Liver (tissue), 9 donors: Measurements from ENCODE around the gene CRYBG2. TPM values are rescaled to one million over a fixed set of nuclear protein-coding genes. Genes with fewer than 3 reads are reported as not detected.
"Not testable (repeated sequence)": the region's sequence is repeated elsewhere in the genome, so short reads cannot be mapped to it uniquely, and the experiment has no call there.

Experiments used
- DNase-seq: peaks from one replicate; pipeline ENCODE4 v3.0.0-alpha.2; 2017; ENCODE audit warnings: low spot score
- H3K27ac ChIP-seq, 2 donors: one replicate each; pipeline ENCODE4 v1.7.0; 2013; ENCODE audit warnings: inconsistent platforms in 2 of 2, low read length in 2 of 2, control low read depth in 1 of 2, low read depth in 1 of 2, mild to moderate bottlenecking in 1 of 2
- H3K27me3 ChIP-seq, 4 donors: one replicate each; pipeline versions ENCODE4 v1.6.1 to v1.7.0; 2013; ENCODE audit warnings: low read length in 3 of 4, inconsistent platforms in 1 of 4, mild to moderate bottlenecking in 1 of 4, moderate library complexity in 1 of 4; ENCODE audit not compliant: control insufficient read depth in 4 of 4, insufficient read depth in 4 of 4
- H3K36me3 ChIP-seq, 4 donors: one replicate each; pipeline versions ENCODE4 v1.6.1 to v1.7.0; 2013; ENCODE audit warnings: low read length in 3 of 4, mild to moderate bottlenecking in 3 of 4, low read depth in 1 of 4, moderate library complexity in 1 of 4; ENCODE audit not compliant: control insufficient read depth in 4 of 4, insufficient read depth in 3 of 4
- H3K4me1 ChIP-seq, 4 donors: one replicate each; pipeline versions ENCODE4 v1.6.1 to v1.7.0; 2013; ENCODE audit warnings: low read length in 3 of 4, mild to moderate bottlenecking in 3 of 4, moderate library complexity in 1 of 4; ENCODE audit not compliant: control insufficient read depth in 4 of 4, insufficient read depth in 4 of 4
- H3K4me3 ChIP-seq, 3 donors: one replicate each; pipeline versions ENCODE4 v1.6.1 to v1.7.0; 2013; ENCODE audit warnings: low read length in 3 of 3, control low read depth in 1 of 3, low read depth in 1 of 3, mild to moderate bottlenecking in 1 of 3
- H3K9ac ChIP-seq, 2 donors: one replicate each; pipeline ENCODE4 v1.7.0; 2013; ENCODE audit warnings: low read length in 2 of 2, mild to moderate bottlenecking in 2 of 2, moderate library complexity in 2 of 2, control low read depth in 1 of 2, low read depth in 1 of 2
- H3K9me3 ChIP-seq, 4 donors: one replicate each; pipeline versions ENCODE4 v1.6.1 to v1.7.0; 2013; ENCODE audit warnings: low read length in 3 of 4; ENCODE audit not compliant: control insufficient read depth in 4 of 4
- EGR1 ChIP-seq, 2 donors: IDR thresholded peaks; 2 replicates each; pipeline ENCODE4 v1.6.1; 2016 to 2018; ENCODE audit warnings: antibody characterized with exemption in 2 of 2, low read depth in 2 of 2
- FOXA2 ChIP-seq: IDR thresholded peaks from 2 replicates; pipeline ENCODE4 v1.6.1; 2016; ENCODE audit warnings: antibody characterized with exemption
- GABPA ChIP-seq, 2 donors: IDR thresholded peaks in 1 of 2; conservative IDR thresholded peaks in 1 of 2; 2 replicates each; pipeline ENCODE4 v1.6.1; 2016; ENCODE audit warnings: antibody characterized with exemption in 2 of 2, mild to moderate bottlenecking in 1 of 2, moderate library complexity in 1 of 2
- HNF4A ChIP-seq, 2 donors: conservative IDR thresholded peaks; 2 replicates each; pipeline ENCODE4 v1.6.1; 2016; ENCODE audit warnings: antibody characterized with exemption in 2 of 2, mild to moderate bottlenecking in 2 of 2
- HNF4G ChIP-seq: IDR thresholded peaks from 2 replicates; pipeline ENCODE4 v1.6.1; 2016; ENCODE audit warnings: antibody characterized with exemption
- JUND ChIP-seq, 2 donors: IDR thresholded peaks; 2 replicates each; pipeline ENCODE4 v1.6.1; 2016; ENCODE audit warnings: antibody characterized with exemption in 2 of 2
- NR2F2 ChIP-seq: IDR thresholded peaks from 2 replicates; pipeline ENCODE4 v1.6.1; 2016; ENCODE audit warnings: antibody characterized with exemption
- RAD21 ChIP-seq, 2 donors: IDR thresholded peaks; 2 replicates each; pipeline ENCODE4 v1.6.1; 2016; ENCODE audit warnings: antibody characterized with exemption in 2 of 2, mild to moderate bottlenecking in 2 of 2
- RXRA ChIP-seq, 2 donors: IDR thresholded peaks; 2 replicates each; pipeline ENCODE4 v1.6.1; 2017 to 2018; ENCODE audit warnings: antibody characterized with exemption in 2 of 2, mild to moderate bottlenecking in 1 of 2
- SP1 ChIP-seq: IDR thresholded peaks from 2 replicates; pipeline ENCODE4 v1.6.1; 2018; ENCODE audit warnings: antibody characterized with exemption, mild to moderate bottlenecking
- TAF1 ChIP-seq: conservative IDR thresholded peaks from 2 replicates; pipeline ENCODE4 v1.6.1; 2016; ENCODE audit warnings: antibody characterized with exemption, mild to moderate bottlenecking
- YY1 ChIP-seq: IDR thresholded peaks from 2 replicates; pipeline ENCODE4 v1.6.1; 2016; ENCODE audit warnings: antibody characterized with exemption, mild to moderate bottlenecking
- WGBS: extraction: QIAGEN DNeasy Blood & Tissue Kit; methylation state at CpG from one replicate; pipeline ENCODE4 v1.1.7; 2013; 5-methylcytosine and 5-hydroxymethylcytosine counted together
- polyA plus RNA-seq, 2 donors: library from polyadenylated mRNA; stranded (reverse) in 1 of 2; unstranded in 1 of 2; fragments of 200-250 nt in 1 of 2; fragments of >200 nt in 1 of 2; fragmentation: Nextera tagmentation in 1 of 2; extraction: Ambion mirVana in 1 of 2; gene quantifications; one replicate each; pipeline versions ENCODE4 v1.2.1 to v1.2.3, GENCODE V29; 2013 to 2015
- total RNA-seq, 2 donors: library from RNA; depleted of rRNA; stranded (reverse); fragments of >200 nt; gene quantifications; one replicate each; pipeline ENCODE4 v1.2.3, GENCODE V29; 2014
- TF ChIP-seq, protein P1 (sequence below): IDR thresholded peaks from 2 replicates; pipeline ENCODE4 v1.6.1; 2016; ENCODE audit warnings: antibody characterized with exemption, mild to moderate bottlenecking
- TF ChIP-seq, protein P2 (sequence below): IDR thresholded peaks from 2 replicates; pipeline ENCODE4 v1.6.1; 2016; ENCODE audit warnings: antibody characterized with exemption
- TF ChIP-seq, protein P3 (sequence below): IDR thresholded peaks from 2 replicates; pipeline ENCODE4 v1.6.1; 2016; ENCODE audit warnings: antibody characterized with exemption
- TF ChIP-seq, protein P4 (sequence below): IDR thresholded peaks from 2 replicates; pipeline ENCODE4 v1.6.1; 2016; ENCODE audit warnings: antibody characterized with exemption
- donor health status: healthy.
- donor health status: healthy.
- donor health status: healthy.
- donor health status: healthy.
- donor health status: healthy.

CRYBG2 gene
- total and polyA plus RNA-seq, 4 donors = under 0.01 to 0.12 (median under 0.01) TPM; not detected in 1

DNA sequence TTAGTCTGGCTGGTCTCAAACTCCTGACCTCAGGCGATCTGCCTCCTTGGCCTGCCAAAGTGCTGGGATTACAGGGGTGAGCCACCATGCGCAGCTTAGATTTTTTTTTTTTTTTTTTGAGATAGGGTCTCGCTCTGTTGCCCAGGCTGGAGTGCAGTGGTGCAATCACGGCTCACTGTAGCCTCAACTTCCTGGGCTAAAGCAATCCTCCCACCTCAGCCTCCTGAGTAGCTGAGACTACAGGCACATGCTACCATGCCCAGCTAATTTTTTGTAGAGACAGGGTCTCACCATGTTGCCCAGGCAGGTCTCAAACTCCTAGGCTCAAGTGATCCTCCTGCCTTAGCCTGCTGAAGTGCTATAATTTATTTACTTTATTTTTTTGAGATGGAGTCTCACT, 24.6 kb downstream of the CRYBG2 start:
- not testable (repeated sequence) for H3K4me1 ChIP-seq, H3K27me3 ChIP-seq, H3K9ac ChIP-seq, DNase-seq, H3K27ac ChIP-seq, H3K36me3 ChIP-seq, H3K9me3 ChIP-seq, H3K4me3 ChIP-seq
- 91% methylated on average over 4 of the region's 4 CpGs for WGBS

DNA sequence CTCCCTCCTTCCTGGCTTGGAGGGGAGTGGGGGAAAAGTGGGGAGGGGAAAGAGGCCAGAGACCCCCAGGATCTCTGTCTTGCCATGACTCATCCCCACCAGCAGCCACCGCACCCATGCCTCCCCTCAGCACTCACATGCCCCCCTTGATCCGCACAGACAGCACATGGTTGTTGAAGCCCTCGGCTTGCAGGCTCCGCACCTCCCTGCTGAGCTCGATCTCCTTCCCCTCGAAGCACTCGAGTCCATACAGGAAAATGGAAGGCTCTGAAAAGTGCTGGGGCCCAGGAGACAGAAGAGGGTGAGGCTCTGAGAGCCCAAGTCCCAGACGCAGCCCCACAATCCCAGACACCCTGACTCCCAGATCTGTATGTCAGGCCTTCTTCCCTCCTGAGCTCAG, 25.3 kb downstream of the CRYBG2 start:
- TF ChIP-seq, protein P1, sequence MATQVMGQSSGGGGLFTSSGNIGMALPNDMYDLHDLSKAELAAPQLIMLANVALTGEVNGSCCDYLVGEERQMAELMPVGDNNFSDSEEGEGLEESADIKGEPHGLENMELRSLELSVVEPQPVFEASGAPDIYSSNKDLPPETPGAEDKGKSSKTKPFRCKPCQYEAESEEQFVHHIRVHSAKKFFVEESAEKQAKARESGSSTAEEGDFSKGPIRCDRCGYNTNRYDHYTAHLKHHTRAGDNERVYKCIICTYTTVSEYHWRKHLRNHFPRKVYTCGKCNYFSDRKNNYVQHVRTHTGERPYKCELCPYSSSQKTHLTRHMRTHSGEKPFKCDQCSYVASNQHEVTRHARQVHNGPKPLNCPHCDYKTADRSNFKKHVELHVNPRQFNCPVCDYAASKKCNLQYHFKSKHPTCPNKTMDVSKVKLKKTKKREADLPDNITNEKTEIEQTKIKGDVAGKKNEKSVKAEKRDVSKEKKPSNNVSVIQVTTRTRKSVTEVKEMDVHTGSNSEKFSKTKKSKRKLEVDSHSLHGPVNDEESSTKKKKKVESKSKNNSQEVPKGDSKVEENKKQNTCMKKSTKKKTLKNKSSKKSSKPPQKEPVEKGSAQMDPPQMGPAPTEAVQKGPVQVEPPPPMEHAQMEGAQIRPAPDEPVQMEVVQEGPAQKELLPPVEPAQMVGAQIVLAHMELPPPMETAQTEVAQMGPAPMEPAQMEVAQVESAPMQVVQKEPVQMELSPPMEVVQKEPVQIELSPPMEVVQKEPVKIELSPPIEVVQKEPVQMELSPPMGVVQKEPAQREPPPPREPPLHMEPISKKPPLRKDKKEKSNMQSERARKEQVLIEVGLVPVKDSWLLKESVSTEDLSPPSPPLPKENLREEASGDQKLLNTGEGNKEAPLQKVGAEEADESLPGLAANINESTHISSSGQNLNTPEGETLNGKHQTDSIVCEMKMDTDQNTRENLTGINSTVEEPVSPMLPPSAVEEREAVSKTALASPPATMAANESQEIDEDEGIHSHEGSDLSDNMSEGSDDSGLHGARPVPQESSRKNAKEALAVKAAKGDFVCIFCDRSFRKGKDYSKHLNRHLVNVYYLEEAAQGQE = no peak
- TF ChIP-seq, protein P2, sequence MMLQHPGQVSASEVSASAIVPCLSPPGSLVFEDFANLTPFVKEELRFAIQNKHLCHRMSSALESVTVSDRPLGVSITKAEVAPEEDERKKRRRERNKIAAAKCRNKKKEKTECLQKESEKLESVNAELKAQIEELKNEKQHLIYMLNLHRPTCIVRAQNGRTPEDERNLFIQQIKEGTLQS = no peak
- TF ChIP-seq YY1 = no peak
- TF ChIP-seq, protein P3, sequence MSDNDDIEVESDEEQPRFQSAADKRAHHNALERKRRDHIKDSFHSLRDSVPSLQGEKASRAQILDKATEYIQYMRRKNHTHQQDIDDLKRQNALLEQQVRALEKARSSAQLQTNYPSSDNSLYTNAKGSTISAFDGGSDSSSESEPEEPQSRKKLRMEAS = no peak
- TF ChIP-seq SP1 = no peak
- TF ChIP-seq RXRA (IDR thresholded peaks at IDR 0.05) = no peak
- TF ChIP-seq, protein P4, sequence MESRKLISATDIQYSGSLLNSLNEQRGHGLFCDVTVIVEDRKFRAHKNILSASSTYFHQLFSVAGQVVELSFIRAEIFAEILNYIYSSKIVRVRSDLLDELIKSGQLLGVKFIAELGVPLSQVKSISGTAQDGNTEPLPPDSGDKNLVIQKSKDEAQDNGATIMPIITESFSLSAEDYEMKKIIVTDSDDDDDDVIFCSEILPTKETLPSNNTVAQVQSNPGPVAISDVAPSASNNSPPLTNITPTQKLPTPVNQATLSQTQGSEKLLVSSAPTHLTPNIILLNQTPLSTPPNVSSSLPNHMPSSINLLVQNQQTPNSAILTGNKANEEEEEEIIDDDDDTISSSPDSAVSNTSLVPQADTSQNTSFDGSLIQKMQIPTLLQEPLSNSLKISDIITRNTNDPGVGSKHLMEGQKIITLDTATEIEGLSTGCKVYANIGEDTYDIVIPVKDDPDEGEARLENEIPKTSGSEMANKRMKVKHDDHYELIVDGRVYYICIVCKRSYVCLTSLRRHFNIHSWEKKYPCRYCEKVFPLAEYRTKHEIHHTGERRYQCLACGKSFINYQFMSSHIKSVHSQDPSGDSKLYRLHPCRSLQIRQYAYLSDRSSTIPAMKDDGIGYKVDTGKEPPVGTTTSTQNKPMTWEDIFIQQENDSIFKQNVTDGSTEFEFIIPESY = no peak

DNA sequence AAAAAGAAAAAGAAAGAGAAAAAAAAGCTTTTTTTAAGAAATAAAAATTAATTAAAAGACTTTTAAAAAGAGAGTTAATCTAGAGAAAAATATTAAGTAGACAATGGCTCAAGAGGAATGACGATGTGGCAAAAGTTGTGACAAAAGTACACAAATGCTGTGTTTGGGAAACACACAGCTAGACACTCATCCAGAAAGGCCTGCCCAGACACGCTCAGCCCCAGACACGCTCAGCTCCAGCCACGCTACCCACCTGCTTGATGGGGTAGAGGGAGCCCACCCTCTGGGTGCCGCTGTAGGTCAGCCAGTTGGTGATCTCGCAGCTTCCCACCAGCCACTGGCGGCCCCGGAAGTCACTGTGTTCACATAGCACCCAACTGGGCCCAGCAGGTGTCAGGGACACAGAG, 26.0 kb downstream of the CRYBG2 start:
- no peaks in the 10 kb centered on the region for H3K36me3 ChIP-seq
- H3K4me3 ChIP-seq = no peak overlapping the region
- no peaks in the 10 kb centered on the region for H3K27me3 ChIP-seq
- no peaks in the 10 kb centered on the region for H3K9me3 ChIP-seq
- no peak overlapping the region for H3K9ac ChIP-seq
- 91% methylated on average over 8 of the region's 8 CpGs for WGBS
- no peak overlapping the region for H3K27ac ChIP-seq
- no peak for DNase-seq
- no peaks in the 10 kb centered on the region for H3K4me1 ChIP-seq
- TF ChIP-seq, protein P1 = no peak
- TF ChIP-seq, protein P3 = no peak
- TF ChIP-seq TAF1 (no peak), FOXA2 (no peak), RAD21 (IDR thresholded peaks at IDR 0.05) (no peak), JUND (IDR thresholded peaks at IDR 0.05) (no peak), RXRA (IDR thresholded peaks at IDR 0.05) (no peak), EGR1 (IDR thresholded peaks at IDR 0.05; ENCODE audit: low read depth in 2 of 2) (no peak), GABPA (IDR thresholded peaks at IDR 0.05 in 1 of 2, conservative IDR thresholded peaks at IDR 0.05 in 1 of 2) (no peak), YY1 (no peak), NR2F2 (no peak), HNF4A (conservative IDR thresholded peaks at IDR 0.05) (no peak), HNF4G (no peak), SP1 (no peak)
- TF ChIP-seq, protein P4 = no peak

More for the DNA sequence above, 25.3 kb downstream of the CRYBG2 start:
- Histone ChIP-seq H3K4me3 (no peak overlapping the region), H3K9me3 (no peaks in the 10 kb centered on the region), H3K36me3 (no peaks in the 10 kb centered on the region), H3K27me3 (no peaks in the 10 kb centered on the region), H3K4me1 (no peaks in the 10 kb centered on the region), H3K9ac (no peak overlapping the region), H3K27ac (no peak overlapping the region)
- WGBS = 90% methylated on average over 8 of the region's 8 CpGs
- no peak for DNase-seq
